ENCODE results near the gene BTRC. TPM values are rescaled to one million over a fixed set of nuclear protein-coding genes. Genes with fewer than 3 reads are reported as not detected.
"Not testable (repeated sequence)": the region's sequence is repeated elsewhere in the genome, so short reads cannot be mapped to it uniquely, and the experiment has no call there.

Gene BTRC
- total RNA-seq, 1 donor from 2014 or later, result 28.6 TPM

GRCh38 chr10:101363850-101364400, 10.0 kb downstream of the BTRC start:
- no peaks in the 10 kb centered on the region for H3K9me3 Mint-ChIP-seq (ENCODE audit: low read depth)
- H3K27me3 Mint-ChIP-seq (ENCODE audit: low read depth), result no peaks in the 10 kb centered on the region
- H3K36me3 Mint-ChIP-seq (ENCODE audit: low read depth), result no peaks in the 10 kb centered on the region
- no peak for TF ChIP-seq CTCF (IDR thresholded peaks at IDR 0.05)
- H3K4me3 Mint-ChIP-seq (ENCODE audit: unreplicated experiment), result no peak overlapping the region
- DNase-seq (ENCODE audit: low spot score), result no peak
- H3K27ac Mint-ChIP-seq (ENCODE audit: unreplicated experiment), result no peak overlapping the region
- H3K4me1 Mint-ChIP-seq (ENCODE audit: low read depth), result peaks cover 23% of the 10 kb centered on the region

- Mint-ChIP-seq H3K27me3 (ENCODE audit: low read depth) (no peaks in the 10 kb centered on the region), H3K9me3 (ENCODE audit: low read depth) (no peaks in the 10 kb centered on the region), H3K27ac (ENCODE audit: unreplicated experiment) (no peak overlapping the region), H3K4me3 (ENCODE audit: unreplicated experiment) (no peak overlapping the region), H3K36me3 (ENCODE audit: low read depth) (no peaks in the 10 kb centered on the region), H3K4me1 (ENCODE audit: low read depth) (peaks cover 21% of the 10 kb centered on the region)
- TF ChIP-seq CTCF (IDR thresholded peaks at IDR 0.05), result no peak
- DNase-seq (ENCODE audit: low spot score), result no peak
Measured at GRCh38 chr10:101364721-101365120, 10.8 kb downstream of the BTRC start.

- DNase-seq (ENCODE audit: low spot score), result no peak
- peaks cover 2% of the 10 kb centered on the region for H3K36me3 Mint-ChIP-seq (ENCODE audit: low read depth)
- peaks cover 17% of the 10 kb centered on the region for H3K4me1 Mint-ChIP-seq (ENCODE audit: low read depth)
- no peak overlapping the region for H3K4me3 Mint-ChIP-seq (ENCODE audit: unreplicated experiment)
- no peaks in the 10 kb centered on the region for H3K9me3 Mint-ChIP-seq (ENCODE audit: low read depth)
- peak overlapping the region; percentile 33 for H3K27ac Mint-ChIP-seq (ENCODE audit: unreplicated experiment)
- TF ChIP-seq CTCF (IDR thresholded peaks at IDR 0.05), result no peak
- H3K27me3 Mint-ChIP-seq (ENCODE audit: low read depth), result no peaks in the 10 kb centered on the region
Measured at GRCh38 chr10:101367569-101368453, 13.8 kb downstream of the BTRC start.

GRCh38 chr10:101373063-101373462, 19.1 kb downstream of the BTRC start:
- Mint-ChIP-seq H3K27ac (ENCODE audit: unreplicated experiment) (no peak overlapping the region), H3K4me3 (ENCODE audit: unreplicated experiment) (no peak overlapping the region), H3K27me3 (ENCODE audit: low read depth) (no peaks in the 10 kb centered on the region), H3K9me3 (ENCODE audit: low read depth) (peaks cover 3% of the 10 kb centered on the region), H3K36me3 (ENCODE audit: low read depth) (peaks cover 8% of the 10 kb centered on the region), H3K4me1 (ENCODE audit: low read depth) (peaks cover 2% of the 10 kb centered on the region)
- DNase-seq (ENCODE audit: low spot score), result no peak
- TF ChIP-seq CTCF (IDR thresholded peaks at IDR 0.05), result no peak

- DNase-seq (ENCODE audit: low spot score); H3K4me3 Mint-ChIP-seq (ENCODE audit: unreplicated experiment); H3K9me3 Mint-ChIP-seq (ENCODE audit: low read depth); H3K27ac Mint-ChIP-seq (ENCODE audit: unreplicated experiment); H3K27me3 Mint-ChIP-seq (ENCODE audit: low read depth); H3K36me3 Mint-ChIP-seq (ENCODE audit: low read depth); H3K4me1 Mint-ChIP-seq (ENCODE audit: low read depth): not testable (repeated sequence)
Measured at GRCh38 chr10:101373993-101374392, 20.0 kb downstream of the BTRC start.

Data from chondrocyte (in vitro differentiated cells).